Gastroesophageal sphincter (tissue), 4 donors: ENCODE data around the gene SDK1. TPM values are rescaled to one million over a fixed set of nuclear protein-coding genes. Genes with fewer than 3 reads are reported as not detected.

ENCODE experiments used
- ATAC-seq: fragments of 150-250 bp; one replicate; pipeline ENCODE4 v1.9.1; 2016; ENCODE audit warnings: mild to moderate bottlenecking, moderate library complexity
- H3K27ac ChIP-seq, 4 donors: fragments of 200-600 bp; sonication (generic) in 3 of 4; 1 replicate in 3 of 4; 2 replicates in 1 of 4; pipeline ENCODE4 v1.5.1; 2016 to 2019
- H3K27me3 ChIP-seq: fragments of 200-600 bp; sonication (generic); one replicate; pipeline ENCODE4 v1.5.1; 2019
- H3K36me3 ChIP-seq, 2 donors: fragments of 200-600 bp; sonication (generic); one replicate each; pipeline ENCODE4 v1.5.1; 2019; ENCODE audit warnings: control low read depth in 1 of 2
- H3K4me1 ChIP-seq, 3 donors: fragments of 200-600 bp; sonication (generic); 1 replicate in 2 of 3; 2 replicates in 1 of 3; pipeline ENCODE4 v1.5.1; 2016 to 2019; ENCODE audit warnings: control low read depth in 2 of 3
- H3K4me3 ChIP-seq, 2 donors: fragments of 200-600 bp; sonication (generic); one replicate each; pipeline ENCODE4 v1.5.1; 2019; ENCODE audit warnings: mild to moderate bottlenecking in 1 of 2, moderate library complexity in 1 of 2
- H3K9me3 ChIP-seq, 3 donors: fragments of 200-600 bp; sonication (generic); one replicate each; pipeline ENCODE4 v1.5.1; 2017 to 2019; ENCODE audit warnings: control low read depth in 2 of 3
- EP300 ChIP-seq: sonication (generic); formaldehyde crosslinking; IDR thresholded peaks from one replicate; pipeline ENCODE4 v1.6.1; 2017; ENCODE audit warnings: antibody characterized with exemption, mild to moderate bottlenecking
- POLR2A ChIP-seq, 2 donors: fragments of 450-650 bp; IDR thresholded peaks; one replicate each; pipeline ENCODE4 v1.6.1; 2017; ENCODE audit warnings: antibody characterized with exemption in 2 of 2, mild to moderate bottlenecking in 2 of 2, moderate library complexity in 1 of 2
- POLR2AphosphoS5 ChIP-seq: sonication (generic); formaldehyde crosslinking; IDR thresholded peaks from one replicate; pipeline ENCODE4 v1.6.1; 2017; ENCODE audit warnings: antibody characterized with exemption
- whole genome bisulfite sequencing, 2 donors: methylation state at CpG; one replicate each; pipeline ENCODE4 v1.1.5; 2018; ENCODE audit warnings: low coverage in 1 of 2; 5-methylcytosine and 5-hydroxymethylcytosine counted together
- total RNA-seq, 4 donors: library from RNA; depleted of rRNA; stranded (reverse); fragments of >200 nt; gene quantifications; one replicate each; pipeline ENCODE4 v1.1.0, GENCODE V29; 2016
- TF ChIP-seq, protein P1 (sequence below), 4 experiments: fragments of 200-600 bp in 2 of 4; fragments of 450-650 bp in 2 of 4; sonication (generic) in 1 of 4; IDR thresholded peaks; one replicate each; pipeline ENCODE4 v1.5.1; 2017 to 2019; ENCODE audit warnings: antibody characterized with exemption in 4 of 4, mild to moderate bottlenecking in 2 of 4, moderate library complexity in 2 of 4

SDK1 gene
- total RNA-seq, 4 donors from 2014 or later: 6.1 to 13.6 (median 8.7) TPM

DNA sequence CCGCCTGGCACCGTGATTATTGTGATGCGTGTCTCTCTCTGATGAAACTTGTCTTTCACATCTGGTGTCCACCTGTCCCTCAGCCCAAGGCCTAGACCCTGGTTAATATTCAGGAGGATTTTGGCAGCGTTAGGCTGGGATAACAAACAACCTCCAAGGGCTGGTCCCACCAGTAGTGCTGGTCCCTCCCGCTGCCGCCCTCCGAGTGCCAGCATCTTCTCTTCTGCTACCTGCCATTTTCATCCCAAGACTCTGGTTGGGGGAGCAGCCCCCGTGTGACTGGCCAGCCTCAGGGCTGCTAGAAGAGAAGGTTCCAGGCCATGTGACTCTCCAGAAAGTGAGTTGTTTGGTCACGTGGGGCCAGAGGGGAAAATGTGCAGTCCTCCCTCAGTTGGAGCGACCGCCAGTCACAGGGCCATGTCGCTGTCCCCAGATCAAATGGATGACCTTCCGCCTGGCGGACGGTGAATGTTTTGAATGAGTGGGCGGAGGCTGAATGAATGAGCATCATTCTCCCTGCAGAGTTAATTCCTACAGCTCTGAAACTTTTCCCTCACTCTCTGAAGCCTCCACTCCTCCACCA is 901.2 kb downstream of the SDK1 start:
- H3K4me1 ChIP-seq: no peaks in the 10 kb centered on the region
- TF ChIP-seq POLR2A (IDR thresholded peaks at IDR 0.05) (no peak), POLR2AphosphoS5 (no peak), EP300 (no peak)
- TF ChIP-seq, protein P1, sequence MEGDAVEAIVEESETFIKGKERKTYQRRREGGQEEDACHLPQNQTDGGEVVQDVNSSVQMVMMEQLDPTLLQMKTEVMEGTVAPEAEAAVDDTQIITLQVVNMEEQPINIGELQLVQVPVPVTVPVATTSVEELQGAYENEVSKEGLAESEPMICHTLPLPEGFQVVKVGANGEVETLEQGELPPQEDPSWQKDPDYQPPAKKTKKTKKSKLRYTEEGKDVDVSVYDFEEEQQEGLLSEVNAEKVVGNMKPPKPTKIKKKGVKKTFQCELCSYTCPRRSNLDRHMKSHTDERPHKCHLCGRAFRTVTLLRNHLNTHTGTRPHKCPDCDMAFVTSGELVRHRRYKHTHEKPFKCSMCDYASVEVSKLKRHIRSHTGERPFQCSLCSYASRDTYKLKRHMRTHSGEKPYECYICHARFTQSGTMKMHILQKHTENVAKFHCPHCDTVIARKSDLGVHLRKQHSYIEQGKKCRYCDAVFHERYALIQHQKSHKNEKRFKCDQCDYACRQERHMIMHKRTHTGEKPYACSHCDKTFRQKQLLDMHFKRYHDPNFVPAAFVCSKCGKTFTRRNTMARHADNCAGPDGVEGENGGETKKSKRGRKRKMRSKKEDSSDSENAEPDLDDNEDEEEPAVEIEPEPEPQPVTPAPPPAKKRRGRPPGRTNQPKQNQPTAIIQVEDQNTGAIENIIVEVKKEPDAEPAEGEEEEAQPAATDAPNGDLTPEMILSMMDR (IDR thresholded peaks at IDR 0.05): no peak
- ATAC-seq: no peak
- WGBS, 2 donors: 70% methylated on average over 6 of the region's 16 CpGs; no CpG with 5 or more reads in 1 of the 2 donors
- peaks cover 0 to 10% (median 0%) of the 10 kb centered on the region in 3 donors for H3K9me3 ChIP-seq
- H3K27me3 ChIP-seq: no peaks in the 10 kb centered on the region
- no peak overlapping the region for H3K4me3 ChIP-seq
- H3K36me3 ChIP-seq: no peaks in the 10 kb centered on the region
- H3K27ac ChIP-seq: no peak overlapping the region

DNA sequence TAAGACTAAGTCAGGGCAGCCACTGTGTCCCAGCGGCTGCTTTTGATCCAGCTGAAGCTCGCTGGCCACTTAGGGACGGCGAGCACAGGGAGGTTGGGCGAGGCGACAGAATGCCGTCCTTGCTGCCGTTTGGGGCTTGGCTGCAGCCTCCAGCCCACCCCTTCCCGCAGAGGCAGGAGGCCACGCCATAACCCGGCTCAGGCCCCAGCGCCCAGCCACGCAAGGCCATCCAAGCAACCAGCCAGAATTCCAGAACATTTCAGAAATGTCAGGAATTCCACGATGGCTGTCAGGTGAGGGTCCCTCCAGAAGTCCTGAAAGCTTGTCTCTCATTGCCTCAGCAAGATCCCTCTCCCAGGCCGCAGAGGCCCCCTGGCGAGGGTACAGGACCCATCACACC is 901.9 kb downstream of the SDK1 start:
- Histone ChIP-seq H3K27ac (no peak overlapping the region), H3K27me3 (no peaks in the 10 kb centered on the region), H3K36me3 (no peaks in the 10 kb centered on the region), H3K4me3 (no peak overlapping the region), H3K9me3 (peaks cover 0 to 10% (median 0%) of the 10 kb centered on the region in 3 donors), H3K4me1 (no peaks in the 10 kb centered on the region)
- TF ChIP-seq, protein P1 (IDR thresholded peaks at IDR 0.05): no peak
- TF ChIP-seq POLR2AphosphoS5 (no peak), POLR2A (IDR thresholded peaks at IDR 0.05) (no peak), EP300 (no peak)
- ATAC-seq: no peak
- WGBS, 2 donors: 100% methylated on average over 5 of the region's 16 CpGs; no CpG with 5 or more reads in 1 of the 2 donors

DNA sequence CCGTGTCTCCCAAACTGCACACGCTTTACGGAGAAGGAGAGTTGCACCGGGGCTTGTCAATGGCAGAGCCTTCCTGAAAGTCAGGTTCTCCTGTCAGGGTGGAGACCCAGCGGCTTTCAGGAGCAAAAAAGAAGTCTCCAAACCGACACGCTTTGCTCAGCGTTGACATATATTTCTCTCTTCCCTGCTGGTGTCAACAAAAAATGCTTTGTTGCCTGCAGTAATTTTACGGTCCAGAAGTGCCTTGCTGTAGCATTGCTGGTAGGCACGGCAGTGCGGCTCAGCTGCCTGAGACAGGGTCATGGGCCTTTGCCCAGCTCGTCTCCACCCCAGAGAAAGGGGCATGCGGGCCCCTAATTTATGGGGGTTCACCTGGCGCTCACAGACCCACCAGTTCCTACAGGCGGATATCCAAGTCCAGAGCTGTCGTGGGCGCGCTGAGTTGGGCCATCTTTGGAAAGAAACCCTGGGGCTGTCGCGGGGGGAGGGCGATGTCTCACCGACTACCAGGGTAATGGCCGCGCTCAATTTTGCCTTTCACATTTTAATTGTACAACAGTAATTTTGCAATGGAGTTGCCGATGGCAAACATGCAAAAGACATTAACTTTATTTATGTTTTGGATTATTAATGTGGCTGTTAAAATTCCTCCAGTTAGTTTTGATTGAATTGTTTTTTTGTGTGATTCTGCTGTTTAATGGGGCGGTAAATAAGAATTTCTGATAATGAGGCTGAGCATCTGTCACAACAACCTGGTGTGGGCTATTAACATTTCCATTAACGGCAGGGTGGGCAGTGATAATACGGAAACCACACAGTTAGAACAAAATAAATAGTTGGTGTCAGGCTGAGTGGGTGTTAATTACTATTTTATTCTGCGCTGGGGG is 902.8 kb downstream of the SDK1 start:
- TF ChIP-seq EP300: no peak
- TF ChIP-seq POLR2AphosphoS5: no peak
- TF ChIP-seq, protein P1 (IDR thresholded peaks at IDR 0.05): no peak
- no peak for TF ChIP-seq POLR2A (IDR thresholded peaks at IDR 0.05)
- Histone ChIP-seq H3K4me1 (no peaks in the 10 kb centered on the region), H3K36me3 (no peaks in the 10 kb centered on the region), H3K4me3 (no peak overlapping the region), H3K27ac (no peak overlapping the region), H3K9me3 (peaks cover 0 to 10% (median 0%) of the 10 kb centered on the region in 3 donors), H3K27me3 (no peaks in the 10 kb centered on the region)
- ATAC-seq: no peak
- WGBS, 2 donors: 86 to 89% methylated on average over 16 to 18 of the region's 29 CpGs

DNA sequence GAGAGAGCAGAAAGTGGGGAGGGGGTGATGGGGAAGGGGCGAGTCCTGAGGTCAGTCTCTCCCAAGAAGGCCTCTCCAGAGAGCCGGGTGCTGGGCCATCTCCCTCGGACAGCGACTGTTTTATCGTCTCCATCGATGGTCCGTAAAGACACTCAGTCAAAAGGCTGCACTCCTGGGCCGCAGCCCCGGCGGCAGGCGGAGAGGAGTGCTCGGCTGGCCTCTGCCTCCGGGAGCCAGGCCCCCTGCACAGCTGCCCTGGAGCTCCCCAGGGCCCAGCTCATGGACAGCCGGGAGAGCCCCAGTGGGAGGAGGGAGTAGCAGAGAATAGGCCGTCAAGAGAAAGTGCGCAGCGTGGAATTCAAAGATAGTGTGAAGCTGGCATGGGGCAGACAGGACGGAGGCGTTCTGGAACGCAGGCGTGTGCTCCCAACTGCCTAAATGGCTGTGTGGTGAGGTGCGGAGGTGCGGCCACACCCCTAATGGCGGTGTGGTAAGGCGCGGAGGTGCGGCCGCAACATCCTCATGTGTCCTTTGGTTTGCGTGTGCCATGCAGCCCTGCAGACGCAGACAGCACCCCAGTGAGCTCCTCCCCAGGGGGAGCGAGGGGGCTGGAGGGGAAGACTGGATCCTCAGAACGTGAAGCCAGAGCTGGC is 903.6 kb downstream of the SDK1 start:
- TF ChIP-seq POLR2AphosphoS5 (no peak), POLR2A (IDR thresholded peaks at IDR 0.05) (no peak), EP300 (no peak)
- TF ChIP-seq, protein P1 (IDR thresholded peaks at IDR 0.05): no peak
- H3K36me3 ChIP-seq: no peaks in the 10 kb centered on the region
- H3K4me3 ChIP-seq: no peak overlapping the region
- ATAC-seq: no peak
- 54 to 74% methylated on average over 7 to 10 of the region's 32 CpGs for whole genome bisulfite sequencing, 2 donors
- peaks cover 0 to 10% (median 0%) of the 10 kb centered on the region in 3 donors for H3K9me3 ChIP-seq
- H3K27me3 ChIP-seq: no peaks in the 10 kb centered on the region
- H3K27ac ChIP-seq: no peak overlapping the region
- no peaks in the 10 kb centered on the region for H3K4me1 ChIP-seq
